ENCODE data around the gene KANK2. TPM values are rescaled to one million over a fixed set of nuclear protein-coding genes. Genes with fewer than 3 reads are reported as not detected.

The KANK2 gene
- 212 and 948 TPM in 2 replicates for total RNA-seq (ENCODE audit: low replicate concordance)

GRCh38 chr19:11197291-11198174 lies at the start of gene KANK2:
KANK2 (minus strand) TSS chr19:11197545; CDS start chr19:11194511, 3,034 bp downstream.

GRCh38 chr19:11239377-11240000 lies 42.1 kb upstream of the KANK2 start, which contains the start of gene ANGPTL8:
ANGPTL8 (plus strand) TSS chr19:11239619; CDS start chr19:11239638, 19 bp downstream.

GRCh38 chr19:11155373-11156120 lies 41.8 kb downstream of the KANK2 start, which contains the start of gene SPC24:
SPC24 (minus strand) TSS chr19:11155782; CDS start chr19:11155776, 6 bp downstream.

Other genes starting within 250 kb of the KANK2 start
- gene SMARCA4, start 236.5 kb downstream of the KANK2 start, total RNA-seq (ENCODE audit: low replicate concordance): 53.9 and 66.8 TPM in 2 replicates
- gene LDLR, start 108.1 kb downstream of the KANK2 start, total RNA-seq (ENCODE audit: low replicate concordance): 97.9 and 146 TPM in 2 replicates
- 14.9 and 31.8 TPM in 2 replicates for gene SPC24, start 41.8 kb downstream of the KANK2 start, total RNA-seq (ENCODE audit: low replicate concordance)
- 0.59 TPM in 1 of 2 replicates, not detected in the other for gene ANGPTL8, start 42.1 kb upstream of the KANK2 start, total RNA-seq (ENCODE audit: low replicate concordance)
- gene DOCK6, start 65.0 kb upstream of the KANK2 start, total RNA-seq (ENCODE audit: low replicate concordance): 9.0 and 14.2 TPM in 2 replicates
- gene TSPAN16, start 98.6 kb upstream of the KANK2 start, total RNA-seq (ENCODE audit: low replicate concordance): not detected in 2 replicates
- gene RAB3D, start 142.1 kb upstream of the KANK2 start, total RNA-seq (ENCODE audit: low replicate concordance): 15.0 and 78.6 TPM in 2 replicates
- 66.0 and 68.6 TPM in 2 replicates for gene TMEM205, start 148.7 kb upstream of the KANK2 start, total RNA-seq (ENCODE audit: low replicate concordance)
- 6.7 and 10.9 TPM in 2 replicates for gene CCDC159, start 149.0 kb upstream of the KANK2 start, total RNA-seq (ENCODE audit: low replicate concordance)
- gene PLPPR2, start 157.9 kb upstream of the KANK2 start, total RNA-seq (ENCODE audit: low replicate concordance): 7.1 and 10.9 TPM in 2 replicates
- gene SWSAP1, start 177.1 kb upstream of the KANK2 start, total RNA-seq (ENCODE audit: low replicate concordance): 0.30 and 0.35 TPM in 2 replicates
- gene EPOR, start 186.8 kb upstream of the KANK2 start, total RNA-seq (ENCODE audit: low replicate concordance): 3.5 and 5.1 TPM in 2 replicates
- gene RGL3, start 221.8 kb upstream of the KANK2 start, total RNA-seq (ENCODE audit: low replicate concordance): 1.5 TPM in 2 replicates
- gene ODAD3, start 237.6 kb upstream of the KANK2 start, total RNA-seq (ENCODE audit: low replicate concordance): 0.23 and 0.94 TPM in 2 replicates
- gene PRKCSH, start 238.1 kb upstream of the KANK2 start, total RNA-seq (ENCODE audit: low replicate concordance): 102 and 173 TPM in 2 replicates

All from smooth muscle cell of the coronary artery (primary cell).